Activated T-cell treated with anti-CD3 and anti-CD28 coated beads, Interleukin-2, amount 50 U/mL, for 24 hours (primary cell): ENCODE measurements around the gene FARP2.

Experiments used
- DNase-seq: peaks from one replicate; pipeline ENCODE4 v3.0.0-alpha.2; 2020
- H3K27ac Mint-ChIP-seq: 2 replicates; pipeline ENCODE4 v1.8.0; 2020; ENCODE audit warnings: mild to moderate bottlenecking, mixed read lengths
- H3K27me3 Mint-ChIP-seq: 2 replicates; pipeline ENCODE4 v1.8.0; 2020; ENCODE audit warnings: mixed read lengths
- H3K36me3 Mint-ChIP-seq: 2 replicates; pipeline ENCODE4 v1.8.0; 2020; ENCODE audit warnings: low read depth, mixed read lengths
- H3K4me1 Mint-ChIP-seq: 2 replicates; pipeline ENCODE4 v1.8.0; 2020; ENCODE audit warnings: low read depth, mixed read lengths
- H3K4me3 Mint-ChIP-seq: 2 replicates; pipeline ENCODE4 v1.8.0; 2020; ENCODE audit warnings: mild to moderate bottlenecking, moderate library complexity, mixed read lengths
- H3K9me3 Mint-ChIP-seq: 2 replicates; pipeline ENCODE4 v1.8.0; 2020; ENCODE audit warnings: mixed read lengths

FARP2 gene

GRCh38 chr2:241532733-241533601 is 176.9 kb downstream of the FARP2 start:
- Mint-ChIP-seq H3K36me3 (no peaks in the 10 kb centered on the region), H3K9me3 (no peaks in the 10 kb centered on the region), H3K4me1 (no peaks in the 10 kb centered on the region), H3K4me3 (no peak overlapping the region), H3K27ac (no peak overlapping the region), H3K27me3 (no peaks in the 10 kb centered on the region)
- DNase-seq, result no peak

DNA sequence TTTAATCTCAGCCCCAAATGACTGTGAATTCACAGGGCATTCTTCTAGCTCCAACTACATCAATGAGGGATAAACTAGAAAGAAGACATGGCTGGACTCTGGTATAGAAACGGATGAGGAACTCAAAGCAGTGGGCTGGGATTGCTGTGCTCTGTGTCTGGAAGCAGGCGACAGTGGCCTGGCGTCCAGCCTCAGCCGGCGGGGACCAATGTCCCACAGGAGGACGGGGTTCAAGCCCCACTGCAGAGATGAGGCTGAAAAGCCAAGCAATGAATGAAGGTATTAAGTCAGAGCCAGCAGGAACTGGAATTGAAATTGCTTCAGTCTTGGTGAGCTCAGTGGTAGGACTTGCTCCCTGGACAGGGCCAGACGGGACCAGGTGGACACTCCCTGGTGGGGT is 178.2 kb downstream of the FARP2 start:
- H3K27ac Mint-ChIP-seq, result no peak overlapping the region
- H3K27me3 Mint-ChIP-seq, result peaks cover 3% of the 10 kb centered on the region
- H3K9me3 Mint-ChIP-seq, result no peaks in the 10 kb centered on the region
- H3K36me3 Mint-ChIP-seq, result no peaks in the 10 kb centered on the region
- DNase-seq, result no peak
- H3K4me3 Mint-ChIP-seq, result no peak overlapping the region
- no peaks in the 10 kb centered on the region for H3K4me1 Mint-ChIP-seq

DNA sequence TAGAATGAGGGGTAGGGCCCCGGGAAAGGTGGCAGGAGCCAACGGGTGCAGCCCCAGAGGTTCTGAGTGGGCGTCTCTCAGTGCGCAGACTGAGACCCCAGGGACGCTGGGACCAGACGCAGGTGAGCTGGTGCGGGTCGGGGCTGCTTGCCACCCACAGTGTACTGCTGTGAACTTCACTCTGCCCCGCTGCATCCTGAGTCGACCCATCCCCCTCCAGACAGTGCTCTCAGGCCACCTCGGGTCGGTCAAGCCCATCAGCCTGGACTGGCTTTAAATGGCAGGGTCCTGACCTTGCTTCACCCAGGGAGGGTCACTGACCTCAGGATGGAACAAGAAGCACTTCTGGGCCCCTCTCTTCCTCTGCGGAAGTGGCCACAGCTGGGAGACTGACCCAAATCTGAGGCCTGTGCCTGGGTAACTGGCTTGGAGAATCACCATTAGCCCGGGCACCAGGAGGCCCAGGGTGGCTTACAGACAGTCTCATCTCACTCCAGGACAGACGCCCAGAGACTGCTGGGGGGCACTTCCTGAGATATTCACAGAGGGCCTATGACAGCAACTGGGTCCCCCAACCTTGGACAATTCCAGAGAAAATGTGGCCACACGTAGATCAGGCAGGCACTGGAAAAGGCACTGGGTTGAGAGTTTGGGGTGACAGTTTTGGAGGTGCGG is 178.8 kb downstream of the FARP2 start:
- H3K9me3 Mint-ChIP-seq, result no peaks in the 10 kb centered on the region
- no peak overlapping the region for H3K4me3 Mint-ChIP-seq
- no peak overlapping the region for H3K27ac Mint-ChIP-seq
- no peaks in the 10 kb centered on the region for H3K4me1 Mint-ChIP-seq
- no peaks in the 10 kb centered on the region for H3K36me3 Mint-ChIP-seq
- peaks cover 7% of the 10 kb centered on the region for H3K27me3 Mint-ChIP-seq
- DNase-seq, result no peak

- no peak overlapping the region for H3K27ac Mint-ChIP-seq
- H3K36me3 Mint-ChIP-seq, result no peaks in the 10 kb centered on the region
- DNase-seq, result no peak
- H3K9me3 Mint-ChIP-seq, result no peaks in the 10 kb centered on the region
- H3K4me3 Mint-ChIP-seq, result no peak overlapping the region
- H3K4me1 Mint-ChIP-seq, result peaks cover 5% of the 10 kb centered on the region
- peaks cover 17% of the 10 kb centered on the region for H3K27me3 Mint-ChIP-seq
These were observed 180.0 kb downstream of the FARP2 start for GRCh38 chr2:241535871-241536655.

DNA sequence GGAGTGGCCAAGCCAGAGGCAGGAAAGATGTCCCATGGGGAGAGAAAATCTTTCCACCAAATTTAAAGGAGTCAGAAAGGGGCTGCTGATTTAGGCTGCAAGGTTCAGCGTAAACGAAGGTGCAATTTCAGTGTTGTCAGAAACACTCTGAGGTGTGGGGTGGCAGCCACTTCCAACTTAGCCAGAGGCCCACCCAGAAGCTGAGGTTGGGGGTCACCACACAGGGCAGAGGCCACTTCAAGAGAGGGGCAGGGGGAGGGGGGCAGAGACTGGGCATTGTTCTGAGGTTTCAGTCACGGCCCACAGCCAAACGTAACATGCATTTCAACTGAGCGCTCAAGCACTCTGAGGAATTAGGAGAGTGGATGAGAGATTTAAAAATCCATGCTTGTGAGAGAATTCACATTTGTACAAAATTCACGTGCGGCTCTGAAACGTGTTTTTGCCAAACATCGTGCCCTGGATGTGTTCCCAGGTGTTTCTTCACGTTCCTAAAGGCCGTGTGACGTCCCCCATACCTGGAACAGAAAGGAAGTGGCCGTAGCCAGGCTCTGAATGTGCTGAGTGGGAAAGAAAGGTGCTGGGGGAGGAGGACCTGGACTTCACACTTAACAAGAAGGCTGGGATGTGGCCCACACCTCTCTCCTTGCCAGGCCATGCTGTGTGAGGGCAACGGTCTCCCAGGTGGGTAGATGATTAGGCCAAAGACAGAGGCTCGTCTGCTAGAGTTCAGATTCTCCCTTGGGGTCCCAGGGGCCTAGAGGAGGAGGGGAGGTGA is 182.9 kb downstream of the FARP2 start:
- H3K4me1 Mint-ChIP-seq, result peaks cover 5% of the 10 kb centered on the region
- H3K27ac Mint-ChIP-seq, result no peak overlapping the region
- H3K9me3 Mint-ChIP-seq, result no peaks in the 10 kb centered on the region
- no peak for DNase-seq
- no peak overlapping the region for H3K4me3 Mint-ChIP-seq
- H3K27me3 Mint-ChIP-seq, result peaks cover 36% of the 10 kb centered on the region
- no peaks in the 10 kb centered on the region for H3K36me3 Mint-ChIP-seq

DNA sequence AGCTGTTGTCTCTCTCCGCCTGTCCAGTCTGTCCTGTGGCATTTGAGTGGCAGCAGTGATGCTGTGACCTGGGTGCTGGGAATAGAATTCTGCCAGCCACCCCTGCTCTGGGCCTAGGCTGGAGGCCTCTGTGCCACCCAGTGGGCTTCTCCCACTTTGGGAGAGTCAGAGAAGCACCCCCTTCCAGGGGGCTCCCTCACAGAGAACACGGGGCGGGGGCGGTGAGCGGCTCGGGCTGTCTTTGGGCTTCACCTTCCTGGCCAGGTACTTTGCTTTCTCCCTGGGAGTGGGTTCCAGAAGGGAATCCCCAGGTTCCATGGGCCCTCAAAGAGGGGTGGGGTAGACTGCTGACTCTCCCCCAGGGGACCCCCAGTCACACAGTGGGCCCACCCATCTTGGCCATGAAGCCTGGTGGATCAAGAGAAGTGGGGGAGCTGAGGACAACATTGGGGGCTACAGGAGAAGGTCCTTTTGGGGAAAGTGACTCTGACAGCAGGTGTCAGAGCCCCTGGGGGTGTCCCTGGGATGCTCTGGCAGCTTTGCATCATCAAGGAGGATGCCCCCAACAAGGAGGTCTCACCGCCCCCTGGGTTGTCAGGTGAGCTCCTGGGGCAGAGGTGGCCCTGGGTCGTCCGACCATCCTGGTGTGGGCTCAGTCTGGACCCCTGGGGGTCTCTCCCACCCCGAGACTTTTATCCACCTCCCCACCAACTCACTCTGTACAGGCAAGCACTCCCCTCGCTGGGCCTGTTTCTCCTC is 183.7 kb downstream of the FARP2 start:
- no peak for DNase-seq
- H3K4me3 Mint-ChIP-seq, result no peak overlapping the region
- no peaks in the 10 kb centered on the region for H3K9me3 Mint-ChIP-seq
- H3K4me1 Mint-ChIP-seq, result peaks cover 5% of the 10 kb centered on the region
- H3K36me3 Mint-ChIP-seq, result no peaks in the 10 kb centered on the region
- H3K27ac Mint-ChIP-seq, result no peak overlapping the region
- H3K27me3 Mint-ChIP-seq, result peaks cover 36% of the 10 kb centered on the region

DNA sequence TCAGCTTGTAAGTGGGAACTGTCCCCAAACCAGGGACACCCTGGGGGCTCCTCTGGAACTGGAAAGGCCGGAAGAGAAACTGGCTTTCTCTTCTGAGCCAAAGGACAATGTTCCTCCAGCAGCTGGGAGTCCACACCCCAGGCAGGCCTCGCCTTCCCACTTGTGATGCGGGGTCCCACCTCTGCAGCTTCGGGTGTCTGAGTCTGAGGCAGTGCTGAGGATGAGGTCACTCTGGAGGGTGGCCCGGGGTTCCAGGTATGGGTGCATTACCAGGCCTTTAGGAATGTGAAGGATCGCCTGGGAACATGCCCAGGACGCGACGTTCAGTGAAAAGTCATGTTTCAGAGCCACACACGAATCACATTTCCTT is 184.3 kb downstream of the FARP2 start:
- Mint-ChIP-seq H3K27me3 (peaks cover 36% of the 10 kb centered on the region), H3K9me3 (no peaks in the 10 kb centered on the region), H3K36me3 (no peaks in the 10 kb centered on the region), H3K4me1 (peaks cover 5% of the 10 kb centered on the region), H3K27ac (no peak overlapping the region), H3K4me3 (peak overlapping the region; percentile 55)
- DNase-seq, result no peak

GRCh38 chr2:241540771-241541561 is 184.9 kb downstream of the FARP2 start:
- H3K4me3 Mint-ChIP-seq, result peak overlapping the region; percentile 55
- no peaks in the 10 kb centered on the region for H3K9me3 Mint-ChIP-seq
- H3K27ac Mint-ChIP-seq, result no peak overlapping the region
- DNase-seq, result peak; percentile 79
- H3K4me1 Mint-ChIP-seq, result peaks cover 5% of the 10 kb centered on the region
- H3K36me3 Mint-ChIP-seq, result no peaks in the 10 kb centered on the region
- peaks cover 36% of the 10 kb centered on the region for H3K27me3 Mint-ChIP-seq

GRCh38 chr2:241541564-241542277 is 185.6 kb downstream of the FARP2 start:
- Mint-ChIP-seq H3K27me3 (peaks cover 36% of the 10 kb centered on the region), H3K4me1 (peaks cover 5% of the 10 kb centered on the region), H3K36me3 (no peaks in the 10 kb centered on the region), H3K27ac (no peak overlapping the region), H3K4me3 (no peak overlapping the region), H3K9me3 (no peaks in the 10 kb centered on the region)
- DNase-seq, result no peak

DNA sequence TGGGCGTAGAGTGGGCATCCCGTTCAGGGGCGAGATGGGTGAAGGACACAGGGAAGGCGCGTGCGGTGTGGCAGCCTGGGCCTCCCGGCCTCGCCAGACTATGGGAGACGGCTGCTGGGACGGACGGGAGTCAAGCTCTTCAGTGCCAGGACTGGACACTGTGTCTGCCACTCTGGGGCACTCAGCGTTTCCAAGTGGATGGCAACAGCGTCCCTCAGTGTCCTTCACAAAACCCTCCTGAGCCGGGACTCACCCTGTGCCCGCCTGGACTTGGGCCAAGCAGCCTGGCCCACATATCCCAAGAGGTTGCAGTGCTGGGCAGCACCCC is 186.2 kb downstream of the FARP2 start:
- no peak for DNase-seq
- H3K27me3 Mint-ChIP-seq, result peaks cover 36% of the 10 kb centered on the region
- no peaks in the 10 kb centered on the region for H3K36me3 Mint-ChIP-seq
- H3K27ac Mint-ChIP-seq, result no peak overlapping the region
- no peak overlapping the region for H3K4me3 Mint-ChIP-seq
- H3K9me3 Mint-ChIP-seq, result no peaks in the 10 kb centered on the region
- H3K4me1 Mint-ChIP-seq, result peaks cover 5% of the 10 kb centered on the region
